ENCODE measurements around the gene FBXO41.

DNA sequence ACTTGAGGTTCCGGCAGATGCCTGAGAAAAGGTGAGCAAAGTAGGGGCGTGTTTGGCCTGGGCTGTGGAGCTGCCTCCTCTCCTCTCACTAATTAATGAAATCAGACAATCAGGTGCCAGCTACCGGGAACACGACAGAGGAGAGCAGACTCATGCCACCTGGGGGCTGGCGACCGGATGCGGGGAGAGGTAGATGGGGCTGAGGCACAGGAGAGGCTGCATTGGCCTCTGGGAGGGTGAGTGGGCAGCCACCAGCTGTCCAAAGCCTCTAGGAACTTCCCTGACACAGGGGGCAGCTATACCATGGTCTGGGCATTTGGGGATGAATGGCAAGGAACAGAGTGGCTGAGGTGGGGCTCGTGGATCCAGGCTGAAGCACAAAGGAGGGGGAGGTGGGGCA lies 25.0 kb downstream of the FBXO41 start:
- TF ChIP-seq POLR2A (IDR thresholded peaks at IDR 0.05; ENCODE audit: borderline replicate concordance, extremely low read depth, insufficient read depth, insufficient read length): no peak
- TF ChIP-seq, protein P1, sequence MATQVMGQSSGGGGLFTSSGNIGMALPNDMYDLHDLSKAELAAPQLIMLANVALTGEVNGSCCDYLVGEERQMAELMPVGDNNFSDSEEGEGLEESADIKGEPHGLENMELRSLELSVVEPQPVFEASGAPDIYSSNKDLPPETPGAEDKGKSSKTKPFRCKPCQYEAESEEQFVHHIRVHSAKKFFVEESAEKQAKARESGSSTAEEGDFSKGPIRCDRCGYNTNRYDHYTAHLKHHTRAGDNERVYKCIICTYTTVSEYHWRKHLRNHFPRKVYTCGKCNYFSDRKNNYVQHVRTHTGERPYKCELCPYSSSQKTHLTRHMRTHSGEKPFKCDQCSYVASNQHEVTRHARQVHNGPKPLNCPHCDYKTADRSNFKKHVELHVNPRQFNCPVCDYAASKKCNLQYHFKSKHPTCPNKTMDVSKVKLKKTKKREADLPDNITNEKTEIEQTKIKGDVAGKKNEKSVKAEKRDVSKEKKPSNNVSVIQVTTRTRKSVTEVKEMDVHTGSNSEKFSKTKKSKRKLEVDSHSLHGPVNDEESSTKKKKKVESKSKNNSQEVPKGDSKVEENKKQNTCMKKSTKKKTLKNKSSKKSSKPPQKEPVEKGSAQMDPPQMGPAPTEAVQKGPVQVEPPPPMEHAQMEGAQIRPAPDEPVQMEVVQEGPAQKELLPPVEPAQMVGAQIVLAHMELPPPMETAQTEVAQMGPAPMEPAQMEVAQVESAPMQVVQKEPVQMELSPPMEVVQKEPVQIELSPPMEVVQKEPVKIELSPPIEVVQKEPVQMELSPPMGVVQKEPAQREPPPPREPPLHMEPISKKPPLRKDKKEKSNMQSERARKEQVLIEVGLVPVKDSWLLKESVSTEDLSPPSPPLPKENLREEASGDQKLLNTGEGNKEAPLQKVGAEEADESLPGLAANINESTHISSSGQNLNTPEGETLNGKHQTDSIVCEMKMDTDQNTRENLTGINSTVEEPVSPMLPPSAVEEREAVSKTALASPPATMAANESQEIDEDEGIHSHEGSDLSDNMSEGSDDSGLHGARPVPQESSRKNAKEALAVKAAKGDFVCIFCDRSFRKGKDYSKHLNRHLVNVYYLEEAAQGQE (IDR thresholded peaks at IDR 0.05; ENCODE audit: low read depth): no peak
- no peak for TF ChIP-seq POLR2AphosphoS5 (IDR thresholded peaks at IDR 0.05; ENCODE audit: low read depth, low read length)
- TF ChIP-seq, protein P2, sequence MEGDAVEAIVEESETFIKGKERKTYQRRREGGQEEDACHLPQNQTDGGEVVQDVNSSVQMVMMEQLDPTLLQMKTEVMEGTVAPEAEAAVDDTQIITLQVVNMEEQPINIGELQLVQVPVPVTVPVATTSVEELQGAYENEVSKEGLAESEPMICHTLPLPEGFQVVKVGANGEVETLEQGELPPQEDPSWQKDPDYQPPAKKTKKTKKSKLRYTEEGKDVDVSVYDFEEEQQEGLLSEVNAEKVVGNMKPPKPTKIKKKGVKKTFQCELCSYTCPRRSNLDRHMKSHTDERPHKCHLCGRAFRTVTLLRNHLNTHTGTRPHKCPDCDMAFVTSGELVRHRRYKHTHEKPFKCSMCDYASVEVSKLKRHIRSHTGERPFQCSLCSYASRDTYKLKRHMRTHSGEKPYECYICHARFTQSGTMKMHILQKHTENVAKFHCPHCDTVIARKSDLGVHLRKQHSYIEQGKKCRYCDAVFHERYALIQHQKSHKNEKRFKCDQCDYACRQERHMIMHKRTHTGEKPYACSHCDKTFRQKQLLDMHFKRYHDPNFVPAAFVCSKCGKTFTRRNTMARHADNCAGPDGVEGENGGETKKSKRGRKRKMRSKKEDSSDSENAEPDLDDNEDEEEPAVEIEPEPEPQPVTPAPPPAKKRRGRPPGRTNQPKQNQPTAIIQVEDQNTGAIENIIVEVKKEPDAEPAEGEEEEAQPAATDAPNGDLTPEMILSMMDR (IDR thresholded peaks at IDR 0.05 in 2 of 3, conservative IDR thresholded peaks at IDR 0.05 in 1 of 3; ENCODE audit: borderline replicate concordance in 1 of 3, insufficient read depth in 1 of 3, low read depth in 2 of 3, low read length in 2 of 3): no peak
- TF ChIP-seq RAD21 (IDR thresholded peaks at IDR 0.05; ENCODE audit: low read depth): no peak
- TF ChIP-seq EZH2 (IDR thresholded peaks at IDR 0.05): no peak
- TF ChIP-seq, protein P3, sequence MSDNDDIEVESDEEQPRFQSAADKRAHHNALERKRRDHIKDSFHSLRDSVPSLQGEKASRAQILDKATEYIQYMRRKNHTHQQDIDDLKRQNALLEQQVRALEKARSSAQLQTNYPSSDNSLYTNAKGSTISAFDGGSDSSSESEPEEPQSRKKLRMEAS (IDR thresholded peaks at IDR 0.05): no peak
